H1 (cell line): ENCODE measurements around the gene MAFB. TPM values are rescaled to one million over a fixed set of nuclear protein-coding genes. Genes with fewer than 3 reads are reported as not detected.

ENCODE experiments used
- ATF3 ChIP-seq: IDR thresholded peaks from 2 replicates; pipeline ENCODE4 v1.6.1; 2011; ENCODE audit warnings: low read depth, mild to moderate bottlenecking, low read length; ENCODE audit not compliant: insufficient read depth
- BACH1 ChIP-seq: IDR thresholded peaks from 2 replicates; pipeline ENCODE4 v1.6.1; 2012; ENCODE audit warnings: low read length, improper control_type of control experiment
- EP300 ChIP-seq, 2 experiments: IDR thresholded peaks; 1 replicate in 1 of 2; 2 replicates in 1 of 2; pipeline ENCODE4 v1.6.1; 2011 to 2012; ENCODE audit warnings: low read depth in 2 of 2, low read length in 2 of 2, mild to moderate bottlenecking in 2 of 2, borderline replicate concordance in 1 of 2, inconsistent platforms in 1 of 2, moderate library complexity in 1 of 2
- GTF2F1 ChIP-seq: IDR thresholded peaks from 2 replicates; pipeline ENCODE4 v1.6.1; 2012; ENCODE audit warnings: low read depth, low read length, improper control_type of control experiment, borderline replicate concordance
- JUN ChIP-seq: IDR thresholded peaks from 2 replicates; pipeline ENCODE4 v1.6.1; 2011; ENCODE audit warnings: low read depth, mild to moderate bottlenecking, improper control_type of control experiment, low read length
- SUZ12 ChIP-seq: fragments of 200-600 bp; sonication (generic); IDR thresholded peaks from 2 replicates; pipeline ENCODE4 v1.6.1; 2012; ENCODE audit warnings: mild to moderate bottlenecking, inconsistent platforms, low read length, moderate library complexity, mixed read lengths
- TAF7 ChIP-seq: optimal IDR thresholded peaks from 2 replicates; pipeline ENCODE3; 2011; ENCODE audit warnings: low read depth, mild to moderate bottlenecking, inconsistent platforms, low read length, moderate library complexity, borderline replicate concordance
- polyA plus RNA-seq, 7 experiments: library from polyadenylated mRNA; depleted of rRNA in 3 of 7; stranded (reverse) in 5 of 7; unstranded in 2 of 7; fragments of >200 nt in 5 of 7; fragments of 200-250 nt in 2 of 7; gene quantifications; 1 replicate in 5 of 7; 2 replicates in 1 of 7; 4 replicates in 1 of 7; pipeline versions ENCODE4 v1.2.1 to v1.2.3, GENCODE V29; 2011 to 2013; ENCODE audit warnings: missing spikeins in 2 of 7, mixed read lengths in 2 of 7
- total RNA-seq: library from RNA; stranded (reverse); fragmentation: NEBNext Ultra II Directional; extraction: Animal tissue kit (Norgen Biotek cat#: 25700); gene quantifications from 2 replicates; pipeline ENCODE4 v1.2.1, GENCODE V29; 2021

Gene MAFB
- total and polyA plus RNA-seq, 2 of the 8 experiments (the other 6 are each of a cell fraction or from before 2014, with no cell fraction given): 0.83 to 1.8 TPM

- TF ChIP-seq JUN (no peak), SUZ12 (0 out of 2 replicates have a peak, but pooled peaks have one; percentile 5), GTF2F1 (no peak), TAF7 (no peak), BACH1 (no peak), EP300 (IDR thresholded peaks at IDR 0.05; ENCODE audit: borderline replicate concordance in 1 of 2, low read depth in 2 of 2, low read length in 2 of 2) (no peak), ATF3 (no peak)
These were observed 2.1 kb downstream of the MAFB start (continued) for GRCh38 chr20:40686893-40687292.
